Measurements from ENCODE around the gene CELSR2.

- TF ChIP-seq EZH2 (IDR thresholded peaks at IDR 0.05) (no peak), SIN3A (IDR thresholded peaks at IDR 0.05; ENCODE audit: low read depth) (no peak)
- TF ChIP-seq, protein P1, sequence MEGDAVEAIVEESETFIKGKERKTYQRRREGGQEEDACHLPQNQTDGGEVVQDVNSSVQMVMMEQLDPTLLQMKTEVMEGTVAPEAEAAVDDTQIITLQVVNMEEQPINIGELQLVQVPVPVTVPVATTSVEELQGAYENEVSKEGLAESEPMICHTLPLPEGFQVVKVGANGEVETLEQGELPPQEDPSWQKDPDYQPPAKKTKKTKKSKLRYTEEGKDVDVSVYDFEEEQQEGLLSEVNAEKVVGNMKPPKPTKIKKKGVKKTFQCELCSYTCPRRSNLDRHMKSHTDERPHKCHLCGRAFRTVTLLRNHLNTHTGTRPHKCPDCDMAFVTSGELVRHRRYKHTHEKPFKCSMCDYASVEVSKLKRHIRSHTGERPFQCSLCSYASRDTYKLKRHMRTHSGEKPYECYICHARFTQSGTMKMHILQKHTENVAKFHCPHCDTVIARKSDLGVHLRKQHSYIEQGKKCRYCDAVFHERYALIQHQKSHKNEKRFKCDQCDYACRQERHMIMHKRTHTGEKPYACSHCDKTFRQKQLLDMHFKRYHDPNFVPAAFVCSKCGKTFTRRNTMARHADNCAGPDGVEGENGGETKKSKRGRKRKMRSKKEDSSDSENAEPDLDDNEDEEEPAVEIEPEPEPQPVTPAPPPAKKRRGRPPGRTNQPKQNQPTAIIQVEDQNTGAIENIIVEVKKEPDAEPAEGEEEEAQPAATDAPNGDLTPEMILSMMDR (IDR thresholded peaks at IDR 0.05 in 2 of 3, conservative IDR thresholded peaks at IDR 0.05 in 1 of 3; ENCODE audit: borderline replicate concordance in 1 of 3, insufficient read depth in 1 of 3, low read depth in 2 of 3, low read length in 2 of 3) = no peak
Observed at GRCh38 chr1:109275706-109276345, 26.5 kb downstream of the CELSR2 start.
